ENCODE measurements around the gene DGKQ.

DNA sequence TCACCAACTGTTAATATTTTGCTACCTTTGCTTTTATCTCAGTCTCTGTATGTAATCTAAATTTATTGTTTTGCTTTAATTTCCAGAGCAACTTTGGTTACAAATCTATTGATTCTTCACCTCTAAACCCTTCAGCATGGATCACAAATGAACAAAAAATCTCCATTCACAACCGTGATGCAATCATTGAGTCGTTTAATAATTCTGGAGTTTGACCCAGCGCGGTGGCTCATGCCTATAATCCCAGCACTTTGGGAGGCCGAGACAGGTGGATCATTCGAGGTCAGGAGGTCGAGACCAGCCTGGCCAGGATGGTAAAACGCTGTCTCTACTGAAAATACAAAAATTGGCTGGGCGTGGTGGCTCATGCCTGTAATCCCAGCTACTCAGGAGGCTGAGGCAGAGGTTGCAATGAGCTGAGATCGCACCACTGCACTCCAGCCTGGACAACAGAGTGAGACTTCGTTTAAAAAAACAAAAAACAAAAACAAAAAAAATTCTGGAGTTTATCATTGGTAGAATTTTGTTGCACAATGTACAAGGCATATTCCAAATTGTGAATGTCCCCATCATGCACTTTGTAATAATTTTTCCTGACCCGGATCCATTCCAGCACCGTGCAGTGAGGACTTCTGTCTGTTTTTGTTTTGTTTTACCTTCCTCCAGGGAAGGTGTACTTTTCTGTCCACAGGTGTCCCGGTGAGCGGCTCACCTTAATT, 11.1 kb upstream of the DGKQ start:
- TF ChIP-seq YY1 (IDR thresholded peaks at IDR 0.05; ENCODE audit: insufficient read depth, insufficient read length) (no peak), ZNF274 (IDR thresholded peaks at IDR 0.05; ENCODE audit: low read depth, low read length) (no peak), SUZ12 (IDR thresholded peaks at IDR 0.05; ENCODE audit: extremely low read depth, insufficient read depth, insufficient read length) (no peak)

Measured in NT2/D1 (cell line).